Keratinocyte (primary cell): ENCODE results near the gene ICE2. TPM values are rescaled to one million over a fixed set of nuclear protein-coding genes. Genes with fewer than 3 reads are reported as not detected.

ENCODE experiments used
- DNase-seq: peaks from one replicate; pipeline ENCODE4 v3.0.0-alpha.2; 2011; ENCODE audit warnings: low read depth, missing footprints, low spot score
- FAIRE-seq: peaks from 2 replicates; lab custom pipeline; 2011; peaks lifted over from hg19 to GRCh38; lab: Jason Lieb, UNC
- H2AFZ ChIP-seq: 2 replicates; pipeline ENCODE4 v1.6.0; 2012; ENCODE audit warnings: low read length, control low read depth, inconsistent platforms; ENCODE audit not compliant: control insufficient read depth
- H3K27ac ChIP-seq: 2 replicates; pipeline ENCODE4 v1.5.1; 2011; ENCODE audit warnings: low read length; ENCODE audit not compliant: control insufficient read depth, insufficient read depth
- H3K27me3 ChIP-seq: 3 replicates; pipeline ENCODE4 v1.6.0; 2011; ENCODE audit warnings: low read length; ENCODE audit not compliant: control insufficient read depth, insufficient read depth; ENCODE audit errors: extremely low read depth
- H3K36me3 ChIP-seq, 2 experiments: 2 replicates in 1 of 2; 3 replicates in 1 of 2; pipeline ENCODE4 v1.5.1; 2011; ENCODE audit warnings: low read length in 2 of 2, mild to moderate bottlenecking in 1 of 2; ENCODE audit not compliant: control insufficient read depth in 2 of 2, insufficient read depth in 2 of 2; ENCODE audit errors: extremely low read depth in 1 of 2
- H3K4me1 ChIP-seq: 3 replicates; pipeline ENCODE4 v1.5.1; 2011; ENCODE audit warnings: low read length; ENCODE audit not compliant: control insufficient read depth, insufficient read depth; ENCODE audit errors: extremely low read depth
- H3K4me2 ChIP-seq: 3 replicates; pipeline ENCODE4 v1.6.0; 2011; ENCODE audit warnings: low read depth, low read length; ENCODE audit not compliant: control insufficient read depth, insufficient read depth; ENCODE audit errors: extremely low read depth
- H3K4me3 ChIP-seq, 3 experiments: fragments of 200-600 bp in 1 of 3; sonication (generic) in 1 of 3; 2 replicates in 2 of 3; 3 replicates in 1 of 3; pipeline ENCODE4 v1.5.1; 2011 to 2016; ENCODE audit warnings: low read length in 3 of 3, mild to moderate bottlenecking in 3 of 3, control low read depth in 2 of 3, inconsistent platforms in 1 of 3, low read depth in 1 of 3, mixed read lengths in 1 of 3, mixed run types in 1 of 3, moderate library complexity in 1 of 3; ENCODE audit not compliant: control insufficient read depth in 2 of 3, insufficient read depth in 2 of 3; ENCODE audit errors: extremely low read depth in 1 of 3
- H3K79me2 ChIP-seq: 2 replicates; pipeline ENCODE4 v1.6.0; 2012; ENCODE audit warnings: low read length; ENCODE audit not compliant: control insufficient read depth, insufficient read depth
- H3K9ac ChIP-seq: 3 replicates; pipeline ENCODE4 v1.6.0; 2011; ENCODE audit warnings: low read length; ENCODE audit not compliant: control insufficient read depth, insufficient read depth; ENCODE audit errors: extremely low read depth
- H3K9me1 ChIP-seq: 3 replicates; pipeline ENCODE4 v1.6.0; 2011; ENCODE audit warnings: low read length; ENCODE audit not compliant: control insufficient read depth, insufficient read depth; ENCODE audit errors: extremely low read depth
- H3K9me3 ChIP-seq: 2 replicates; pipeline ENCODE4 v1.5.1; 2012; ENCODE audit warnings: low read depth, low read length; ENCODE audit not compliant: control insufficient read depth
- H4K20me1 ChIP-seq: 3 replicates; pipeline ENCODE4 v1.6.0; 2011; ENCODE audit warnings: low read length; ENCODE audit not compliant: control insufficient read depth, insufficient read depth; ENCODE audit errors: extremely low read depth
- CTCF ChIP-seq, 3 experiments: IDR thresholded peaks in 1 of 3; conservative IDR thresholded peaks in 1 of 3; optimal IDR thresholded peaks in 1 of 3; 2 replicates in 2 of 3; 3 replicates in 1 of 3; pipeline versions ENCODE3 to v1.5.1; 2011; ENCODE audit warnings: low read length in 3 of 3, mild to moderate bottlenecking in 3 of 3, moderate library complexity in 2 of 3, control low read depth in 1 of 3, inconsistent platforms in 1 of 3; ENCODE audit not compliant: insufficient read depth in 2 of 3; ENCODE audit errors: extremely low read depth in 1 of 3
- EZH2 ChIP-seq: IDR thresholded peaks from one replicate; pipeline ENCODE4 v1.6.1; 2012; ENCODE audit warnings: inconsistent platforms, mild to moderate bottlenecking, low read length, moderate library complexity
- dilution Hi-C: fragments of 300-500 bp; cut with MboI; formaldehyde crosslinking; loops from one replicate; pipeline ENCODE4 v1.7.0; 2020; ENCODE audit warnings: low sequenced_read_pairs; ENCODE audit not compliant: extremely low pct_ligation_motif_present
- polyA plus RNA-seq, 5 experiments: library from polyadenylated mRNA; depleted of rRNA in 3 of 5; stranded (reverse) in 3 of 5; stranded (forward) in 1 of 5; unstranded in 1 of 5; fragments of >200 nt; gene quantifications; 1 replicate in 1 of 5; 2 replicates in 3 of 5; 3 replicates in 1 of 5; pipeline versions ENCODE4 v1.2.1 to v1.2.3, GENCODE V29; 2011 to 2012; ENCODE audit warnings: missing spikeins in 2 of 5, low read depth in 1 of 5, low replicate concordance in 1 of 5

The ICE2 gene
- polyA plus RNA-seq, 1 donor (not counting 4 experiments of a cell fraction or from before 2014, with no cell fraction given), result 34.1 TPM

- dilution Hi-C loops, result no loop called here
- no peak overlapping the region for H3K9ac ChIP-seq
Observed at GRCh38 chr15:60442031-60442650, 36.8 kb downstream of the ICE2 start.

GRCh38 chr15:60441331-60441730, 37.6 kb downstream of the ICE2 start:
- no peak overlapping the region for H3K9ac ChIP-seq
- peak; percentile 67 for FAIRE-seq
- peaks cover 6% of the 10 kb centered on the region for H3K79me2 ChIP-seq
- TF ChIP-seq CTCF (optimal IDR thresholded peaks at IDR 0.05 in 1 of 3, IDR thresholded peaks at IDR 0.05 in 1 of 3, conservative IDR thresholded peaks at IDR 0.05 in 1 of 3; ENCODE audit: extremely low read depth in 1 of 3, insufficient read depth in 2 of 3, low read length in 3 of 3), result no peak
- no peaks in the 10 kb centered on the region for H3K9me3 ChIP-seq
- H3K27ac ChIP-seq, result no peak overlapping the region
- H3K4me2 ChIP-seq, result no peak overlapping the region
- no peak for DNase-seq
- H2AFZ ChIP-seq, result no peak overlapping the region
- H3K4me1 ChIP-seq, result peaks cover 9% of the 10 kb centered on the region
- no peaks in the 10 kb centered on the region for H3K27me3 ChIP-seq
- dilution Hi-C loops, result no loop called here
- H3K4me3 ChIP-seq, result no peak overlapping the region
- H3K36me3 ChIP-seq, result peaks cover 0 to 7% of the 10 kb centered on the region in 2 experiments
- no peaks in the 10 kb centered on the region for H4K20me1 ChIP-seq
- H3K9me1 ChIP-seq, result no peaks in the 10 kb centered on the region

More at GRCh38 chr15:60442031-60442650, 36.8 kb downstream of the ICE2 start:
- TF ChIP-seq CTCF (optimal IDR thresholded peaks at IDR 0.05 in 1 of 3, IDR thresholded peaks at IDR 0.05 in 1 of 3, conservative IDR thresholded peaks at IDR 0.05 in 1 of 3; ENCODE audit: extremely low read depth in 1 of 3, insufficient read depth in 2 of 3, low read length in 3 of 3) (no peak), EZH2 (no peak)
- H3K4me1 ChIP-seq, result peaks cover 9% of the 10 kb centered on the region
- H4K20me1 ChIP-seq, result no peaks in the 10 kb centered on the region
- no peaks in the 10 kb centered on the region for H3K27me3 ChIP-seq
- no peak for DNase-seq
- no peak overlapping the region for H3K4me3 ChIP-seq
- H3K79me2 ChIP-seq, result peaks cover 6% of the 10 kb centered on the region
- no peaks in the 10 kb centered on the region for H3K9me3 ChIP-seq
- no peak overlapping the region for H3K27ac ChIP-seq
- peaks cover 0 to 7% of the 10 kb centered on the region in 2 experiments for H3K36me3 ChIP-seq
- no peaks in the 10 kb centered on the region for H3K9me1 ChIP-seq
- H3K4me2 ChIP-seq, result no peak overlapping the region
- peak; percentile 65 for FAIRE-seq
- no peak overlapping the region for H2AFZ ChIP-seq
